ENCODE results near the gene EFHC1. TPM values are rescaled to one million over a fixed set of nuclear protein-coding genes. Genes with fewer than 3 reads are reported as not detected.
A peak's percentile ranks its signal among the peaks of the same experiment; 100 is the strongest.

EFHC1 gene
- total RNA-seq, 6 donors from 2014 or later, result 16.2 to 96.4 (median 21.6) TPM

DNA sequence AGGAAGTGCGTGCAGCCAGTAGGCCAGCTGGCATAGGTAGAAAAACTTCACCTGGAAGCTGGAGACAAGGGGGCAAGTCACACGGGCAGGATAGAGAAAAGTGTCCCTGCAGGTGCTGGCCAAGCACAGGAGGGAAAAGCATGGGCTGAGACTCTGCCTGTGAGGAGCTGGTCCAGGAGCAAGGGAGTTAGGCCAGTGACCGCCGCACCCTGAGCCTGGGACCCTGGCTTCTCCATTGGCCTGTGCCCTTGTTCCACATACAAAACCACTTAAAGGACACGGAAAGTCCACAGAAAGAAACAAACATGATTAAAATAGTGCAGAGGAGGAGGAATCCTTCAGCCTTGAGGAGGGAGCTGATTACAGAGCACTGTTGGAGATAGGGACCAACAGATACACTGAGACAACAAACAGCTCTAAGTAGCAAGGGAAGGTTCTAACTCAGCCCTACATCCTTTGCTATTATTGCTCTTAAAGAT, 88.2 kb downstream of the EFHC1 start:
- H3K27ac ChIP-seq, result peak overlapping the region in 1 of 4 donors; percentile 14
- TF ChIP-seq POLR2A (IDR thresholded peaks at IDR 0.05) (no peak), EP300 (IDR thresholded peaks at IDR 0.05) (no peak), POLR2AphosphoS5 (IDR thresholded peaks at IDR 0.05) (no peak)
- TF ChIP-seq, protein P1, sequence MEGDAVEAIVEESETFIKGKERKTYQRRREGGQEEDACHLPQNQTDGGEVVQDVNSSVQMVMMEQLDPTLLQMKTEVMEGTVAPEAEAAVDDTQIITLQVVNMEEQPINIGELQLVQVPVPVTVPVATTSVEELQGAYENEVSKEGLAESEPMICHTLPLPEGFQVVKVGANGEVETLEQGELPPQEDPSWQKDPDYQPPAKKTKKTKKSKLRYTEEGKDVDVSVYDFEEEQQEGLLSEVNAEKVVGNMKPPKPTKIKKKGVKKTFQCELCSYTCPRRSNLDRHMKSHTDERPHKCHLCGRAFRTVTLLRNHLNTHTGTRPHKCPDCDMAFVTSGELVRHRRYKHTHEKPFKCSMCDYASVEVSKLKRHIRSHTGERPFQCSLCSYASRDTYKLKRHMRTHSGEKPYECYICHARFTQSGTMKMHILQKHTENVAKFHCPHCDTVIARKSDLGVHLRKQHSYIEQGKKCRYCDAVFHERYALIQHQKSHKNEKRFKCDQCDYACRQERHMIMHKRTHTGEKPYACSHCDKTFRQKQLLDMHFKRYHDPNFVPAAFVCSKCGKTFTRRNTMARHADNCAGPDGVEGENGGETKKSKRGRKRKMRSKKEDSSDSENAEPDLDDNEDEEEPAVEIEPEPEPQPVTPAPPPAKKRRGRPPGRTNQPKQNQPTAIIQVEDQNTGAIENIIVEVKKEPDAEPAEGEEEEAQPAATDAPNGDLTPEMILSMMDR (IDR thresholded peaks at IDR 0.05), result no peak
- H3K4me1 ChIP-seq, result peaks cover 23 to 38% (median 30%) of the 10 kb centered on the region in 4 donors
- 94 to 97% methylated on average over 5 of the region's 5 CpGs for WGBS, 2 donors
- no peak for DNase-seq
- ATAC-seq (ENCODE audit: low FRiP score in 2 of 2), result no peak
- no peaks in the 10 kb centered on the region for H3K27me3 ChIP-seq
- H3K4me3 ChIP-seq, result no peak overlapping the region
- H3K36me3 ChIP-seq, result peaks cover 5 to 67% (median 28%) of the 10 kb centered on the region in 4 donors
- H3K9me3 ChIP-seq, result no peaks in the 10 kb centered on the region

- no peaks in the 10 kb centered on the region for H3K9me3 ChIP-seq
- TF ChIP-seq POLR2A (IDR thresholded peaks at IDR 0.05) (no peak), EP300 (IDR thresholded peaks at IDR 0.05) (no peak), POLR2AphosphoS5 (IDR thresholded peaks at IDR 0.05) (no peak)
- TF ChIP-seq, protein P1 (IDR thresholded peaks at IDR 0.05), result no peak
- H3K4me3 ChIP-seq, result no peak overlapping the region
- WGBS, 2 donors, result 90 to 91% methylated on average over 8 to 14 of the region's 14 CpGs
- H3K4me1 ChIP-seq, result peaks cover 16 to 27% (median 18%) of the 10 kb centered on the region in 4 donors
- ATAC-seq (ENCODE audit: low FRiP score in 2 of 2) (no peak), DNase-seq (no peak)
- peaks cover 5 to 78% (median 28%) of the 10 kb centered on the region in 4 donors for H3K36me3 ChIP-seq
- no peak overlapping the region for H3K27ac ChIP-seq
- no peaks in the 10 kb centered on the region for H3K27me3 ChIP-seq
These were observed 89.4 kb downstream of the EFHC1 start for GRCh38 chr6:52509281-52510212.

GRCh38 chr6:52510213-52510562, 90.0 kb downstream of the EFHC1 start:
- no peak for DNase-seq
- TF ChIP-seq EP300 (IDR thresholded peaks at IDR 0.05), result no peak

DNA sequence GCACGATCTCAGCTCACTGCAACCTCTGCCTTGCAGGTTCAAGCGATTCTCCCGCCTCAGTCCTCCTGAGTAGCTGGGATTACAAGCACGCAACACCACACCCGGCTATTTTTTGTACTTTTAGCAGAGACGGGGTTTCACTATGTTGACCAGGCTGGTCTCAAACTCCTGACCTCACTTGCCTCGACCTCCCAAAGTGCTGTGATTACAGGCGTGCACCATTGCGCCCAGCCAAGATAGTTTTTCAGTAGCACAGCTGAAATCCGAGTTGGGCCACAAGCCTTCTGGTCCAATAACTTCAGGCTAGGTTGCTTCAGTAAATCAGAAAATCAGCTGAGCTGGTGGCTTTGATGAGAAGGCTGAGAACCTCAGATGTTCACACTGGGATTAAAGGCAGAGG, 91.0 kb downstream of the EFHC1 start:
- no peaks in the 10 kb centered on the region for H3K27me3 ChIP-seq
- no peak for ATAC-seq (ENCODE audit: low FRiP score in 2 of 2)
- no peaks in the 10 kb centered on the region for H3K9me3 ChIP-seq
- no peak for TF ChIP-seq POLR2AphosphoS5 (IDR thresholded peaks at IDR 0.05)
- no peak for TF ChIP-seq POLR2A (IDR thresholded peaks at IDR 0.05)
- TF ChIP-seq EP300 (IDR thresholded peaks at IDR 0.05), result no peak
- TF ChIP-seq, protein P1 (IDR thresholded peaks at IDR 0.05), result no peak
- whole genome bisulfite sequencing, 2 donors, result 85 to 93% methylated on average over 10 of the region's 10 CpGs
- peak overlapping the region in 3 of 4 donors; percentile 70 to 81 (median 72) for H3K27ac ChIP-seq
- H3K4me1 ChIP-seq, result peaks cover 10 to 30% (median 13%) of the 10 kb centered on the region in 4 donors
- H3K36me3 ChIP-seq, result peaks cover 5 to 81% (median 27%) of the 10 kb centered on the region in 4 donors
- no peak overlapping the region for H3K4me3 ChIP-seq
- DNase-seq, result no peak

More at GRCh38 chr6:52510213-52510562, 90.0 kb downstream of the EFHC1 start:
- Histone ChIP-seq H3K27ac (no peak overlapping the region), H3K4me3 (no peak overlapping the region), H3K27me3 (no peaks in the 10 kb centered on the region), H3K9me3 (no peaks in the 10 kb centered on the region), H3K4me1 (peaks cover 10 to 26% (median 13%) of the 10 kb centered on the region in 4 donors), H3K36me3 (peaks cover 5 to 82% (median 29%) of the 10 kb centered on the region in 4 donors)
- ATAC-seq (ENCODE audit: low FRiP score in 2 of 2), result no peak

DNA sequence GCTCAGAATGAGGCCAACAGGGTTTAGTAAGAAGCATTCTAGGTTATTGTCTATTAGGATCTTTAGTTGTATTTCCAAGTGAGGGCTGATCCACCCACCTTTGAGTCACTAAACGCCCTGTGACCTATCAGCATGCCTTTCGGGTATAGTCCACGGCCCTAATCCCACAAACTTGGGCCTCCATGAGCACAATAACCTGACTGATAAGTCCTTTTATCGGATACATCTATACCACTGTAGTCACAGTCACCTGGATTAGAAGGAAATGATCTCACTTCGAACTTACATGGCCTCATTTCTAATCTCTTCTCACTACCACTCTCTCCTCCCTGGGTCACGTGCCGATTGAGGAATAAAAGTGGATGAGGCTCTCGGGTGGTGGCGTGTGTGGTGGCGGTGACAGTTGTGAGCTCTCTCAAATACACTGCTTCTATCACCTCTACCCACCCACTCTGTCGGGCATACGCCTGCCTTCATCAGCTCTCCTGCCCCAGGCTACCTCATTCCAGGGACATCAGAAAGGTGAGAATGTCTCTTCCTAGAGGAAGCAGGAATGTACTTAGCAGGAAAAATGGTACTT, 91.5 kb downstream of the EFHC1 start:
- H3K27ac ChIP-seq, result peak overlapping the region; percentile 59 to 81 (median 71)

More for the DNA sequence above, 91.5 kb downstream of the EFHC1 start:
- H3K4me3 ChIP-seq, result no peak overlapping the region
- H3K27me3 ChIP-seq, result no peaks in the 10 kb centered on the region
- peaks cover 10 to 30% (median 14%) of the 10 kb centered on the region in 4 donors for H3K4me1 ChIP-seq
- WGBS, 2 donors, result 77 to 85% methylated on average over 12 of the region's 12 CpGs
- peaks cover 5 to 76% (median 26%) of the 10 kb centered on the region in 4 donors for H3K36me3 ChIP-seq
- ATAC-seq (ENCODE audit: low FRiP score in 2 of 2) (peak in 1 of 2 donors; percentile 32), DNase-seq (no peak)
- TF ChIP-seq POLR2AphosphoS5 (IDR thresholded peaks at IDR 0.05) (no peak), POLR2A (IDR thresholded peaks at IDR 0.05) (no peak), EP300 (IDR thresholded peaks at IDR 0.05) (no peak)
- TF ChIP-seq, protein P1 (IDR thresholded peaks at IDR 0.05), result no peak
- H3K9me3 ChIP-seq, result no peaks in the 10 kb centered on the region
